Fibroblast of lung (primary cell): ENCODE results near the gene GABBR2.

Experiments used
- CTCF ChIP-seq, 2 donors: IDR thresholded peaks in 1 of 2; conservative IDR thresholded peaks in 1 of 2; 1 replicate in 1 of 2; 2 replicates in 1 of 2; pipeline ENCODE4 v1.5.1; 2011 to 2012; ENCODE audit warnings: low read length in 2 of 2, control low read depth in 1 of 2, inconsistent platforms in 1 of 2, low read depth in 1 of 2, mild to moderate bottlenecking in 1 of 2
- EZH2 ChIP-seq: IDR thresholded peaks from 2 replicates; pipeline ENCODE4 v1.5.1; 2012; ENCODE audit warnings: low read length, control low read depth, mild to moderate bottlenecking; ENCODE audit errors: missing control alignments

GRCh38 chr9:98502311-98502975, 206.3 kb downstream of the GABBR2 start:
- TF ChIP-seq CTCF (conservative IDR thresholded peaks at IDR 0.05 in 1 of 2, IDR thresholded peaks at IDR 0.05 in 1 of 2; ENCODE audit: low read depth in 1 of 2, low read length in 2 of 2) (no peak), EZH2 (no peak)
